Lung (tissue), 12 donors: ENCODE measurements around the gene ZER1. TPM values are rescaled to one million over a fixed set of nuclear protein-coding genes. Genes with fewer than 3 reads are reported as not detected.

Source experiments
- ATAC-seq: fragments of 200-7000 bp; cut with Tn5 transposase; one replicate; pipeline ENCODE4 v1.9.1; 2020; ENCODE audit warnings: moderate number of reproducible peaks; ENCODE audit not compliant: insufficient read depth, low FRiP score
- DNase-seq, 3 donors: peaks; one replicate each; pipeline ENCODE4 v3.0.0-alpha.2; 2013 to 2017
- H3K27ac ChIP-seq, 2 donors: one replicate each; pipeline ENCODE4 v1.5.1; 2013; ENCODE audit warnings: mild to moderate bottlenecking in 2 of 2, moderate library complexity in 2 of 2, control low read depth in 1 of 2, inconsistent platforms in 1 of 2, low read depth in 1 of 2, low read length in 1 of 2
- H3K27me3 ChIP-seq, 3 donors: one replicate each; pipeline ENCODE4 v1.5.1; 2013; ENCODE audit warnings: low read length in 2 of 3; ENCODE audit not compliant: control insufficient read depth in 3 of 3, insufficient read depth in 3 of 3
- H3K36me3 ChIP-seq, 4 donors: one replicate each; pipeline ENCODE4 v1.5.1; 2013; ENCODE audit warnings: low read length in 4 of 4, mild to moderate bottlenecking in 1 of 4, moderate library complexity in 1 of 4; ENCODE audit not compliant: control insufficient read depth in 4 of 4, insufficient read depth in 4 of 4
- H3K4me1 ChIP-seq, 5 donors: one replicate each; pipeline ENCODE4 v1.5.1; 2013; ENCODE audit warnings: low read length in 5 of 5, mild to moderate bottlenecking in 2 of 5, moderate library complexity in 1 of 5; ENCODE audit not compliant: control insufficient read depth in 5 of 5, insufficient read depth in 5 of 5
- H3K4me3 ChIP-seq: one replicate; pipeline ENCODE4 v1.5.1; 2013; ENCODE audit warnings: mild to moderate bottlenecking, control low read depth, moderate library complexity
- H3K9ac ChIP-seq, 2 donors: one replicate each; pipeline ENCODE4 v1.5.1; 2013; ENCODE audit warnings: low read length in 2 of 2, control low read depth in 1 of 2; ENCODE audit not compliant: insufficient read depth in 1 of 2
- H3K9me3 ChIP-seq, 4 donors: one replicate each; pipeline ENCODE4 v1.5.1; 2013; ENCODE audit warnings: low read length in 3 of 4, mild to moderate bottlenecking in 1 of 4, moderate library complexity in 1 of 4; ENCODE audit not compliant: control insufficient read depth in 4 of 4, insufficient read depth in 3 of 4
- WGBS, 2 donors: extraction: QIAGEN DNeasy Blood & Tissue Kit; methylation state at CpG; one replicate each; pipeline ENCODE4 v1.1.7; 2013; 5-methylcytosine and 5-hydroxymethylcytosine counted together
- polyA plus RNA-seq, 2 donors: library from polyadenylated mRNA; stranded (reverse); fragments of 200-250 nt; gene quantifications; one replicate each; pipeline ENCODE4 v1.2.1, GENCODE V29; 2013
- total RNA-seq, 2 donors: library from RNA; depleted of rRNA in 1 of 2; stranded (reverse); fragments of >200 nt in 1 of 2; gene quantifications; one replicate each; pipeline ENCODE4 v1.2.1, GENCODE V29; 2014 to 2021
- TF ChIP-seq, protein P1 (sequence below): IDR thresholded peaks from 2 replicates; pipeline ENCODE4 v1.5.1; 2012; ENCODE audit warnings: mild to moderate bottlenecking; ENCODE audit errors: control extremely low read depth, extremely low read depth
- donor health status: control.
- donor health status: control.
- donor health status: Bipolar disorder and iron deficiency.
- donor health status: healthy.
- donor health status: DM: yes; HTN: yes; CAD: no.

Gene ZER1
- total and polyA plus RNA-seq, 4 donors: 17.6 to 39.0 (median 28.4) TPM

DNA sequence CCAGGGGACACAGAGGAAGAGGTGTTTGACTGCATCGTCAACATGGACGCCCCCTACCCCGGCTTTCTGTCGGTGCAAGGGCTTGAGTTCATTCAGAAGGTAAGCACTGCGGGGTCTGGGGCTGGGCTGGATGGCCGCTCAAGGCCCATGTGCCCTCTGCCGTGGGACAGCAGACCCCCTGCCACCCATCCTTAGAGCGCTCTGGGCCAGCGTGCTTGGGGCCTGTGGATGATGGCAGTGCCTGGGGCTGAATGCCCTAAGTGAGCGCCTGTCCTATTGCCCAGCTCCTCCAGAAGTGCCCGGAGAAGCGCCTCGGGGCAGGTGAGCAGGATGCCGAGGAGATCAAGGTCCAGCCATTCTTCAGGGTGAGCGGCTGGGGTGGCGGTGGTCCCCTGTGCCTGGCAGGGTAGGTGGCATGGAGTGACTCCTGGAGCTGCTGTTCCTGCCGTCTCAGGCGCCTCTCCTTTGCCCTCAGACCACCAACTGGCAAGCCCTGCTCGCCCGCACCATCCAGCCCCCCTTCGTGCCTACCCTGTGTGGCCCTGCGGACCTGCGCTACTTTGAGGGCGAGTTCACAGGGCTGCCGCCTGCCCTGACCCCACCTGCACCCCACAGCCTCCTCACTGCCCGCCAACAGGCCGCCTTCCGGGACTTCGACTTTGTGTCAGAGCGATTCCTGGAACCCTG lies 51.7 kb downstream of the ZER1 start:
- 93 to 94% methylated on average over 30 of the region's 30 CpGs for WGBS, 2 donors
- no peak for DNase-seq
- ATAC-seq: no peak

DNA sequence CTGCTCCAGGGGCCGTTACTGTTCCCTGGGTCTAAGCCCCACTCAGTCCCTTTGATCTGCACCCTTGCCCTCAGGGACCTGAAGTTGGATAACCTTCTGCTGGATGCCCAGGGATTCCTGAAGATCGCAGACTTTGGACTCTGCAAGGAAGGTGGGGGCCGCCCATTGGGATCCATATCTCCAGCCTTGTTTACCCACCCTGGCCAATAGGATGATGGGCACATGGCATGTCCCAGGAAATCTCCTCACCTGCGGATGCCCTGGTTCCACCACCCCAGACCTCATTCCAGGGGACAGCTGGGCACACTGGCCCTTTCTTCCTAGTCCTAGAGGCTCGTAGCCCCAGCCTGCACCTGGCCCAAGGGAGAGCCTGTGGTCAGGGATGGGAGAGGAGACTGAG lies 53.3 kb downstream of the ZER1 start:
- no peaks in the 10 kb centered on the region for H3K27me3 ChIP-seq
- peaks cover 0 to 22% (median 2%) of the 10 kb centered on the region in 4 donors for H3K36me3 ChIP-seq
- WGBS, 2 donors: 95 to 96% methylated on average over 5 of the region's 5 CpGs
- ATAC-seq (no peak), DNase-seq (no peak)
- no peak overlapping the region for H3K9ac ChIP-seq
- H3K4me1 ChIP-seq: no peaks in the 10 kb centered on the region
- no peaks in the 10 kb centered on the region for H3K9me3 ChIP-seq
- TF ChIP-seq, protein P1, sequence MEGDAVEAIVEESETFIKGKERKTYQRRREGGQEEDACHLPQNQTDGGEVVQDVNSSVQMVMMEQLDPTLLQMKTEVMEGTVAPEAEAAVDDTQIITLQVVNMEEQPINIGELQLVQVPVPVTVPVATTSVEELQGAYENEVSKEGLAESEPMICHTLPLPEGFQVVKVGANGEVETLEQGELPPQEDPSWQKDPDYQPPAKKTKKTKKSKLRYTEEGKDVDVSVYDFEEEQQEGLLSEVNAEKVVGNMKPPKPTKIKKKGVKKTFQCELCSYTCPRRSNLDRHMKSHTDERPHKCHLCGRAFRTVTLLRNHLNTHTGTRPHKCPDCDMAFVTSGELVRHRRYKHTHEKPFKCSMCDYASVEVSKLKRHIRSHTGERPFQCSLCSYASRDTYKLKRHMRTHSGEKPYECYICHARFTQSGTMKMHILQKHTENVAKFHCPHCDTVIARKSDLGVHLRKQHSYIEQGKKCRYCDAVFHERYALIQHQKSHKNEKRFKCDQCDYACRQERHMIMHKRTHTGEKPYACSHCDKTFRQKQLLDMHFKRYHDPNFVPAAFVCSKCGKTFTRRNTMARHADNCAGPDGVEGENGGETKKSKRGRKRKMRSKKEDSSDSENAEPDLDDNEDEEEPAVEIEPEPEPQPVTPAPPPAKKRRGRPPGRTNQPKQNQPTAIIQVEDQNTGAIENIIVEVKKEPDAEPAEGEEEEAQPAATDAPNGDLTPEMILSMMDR: no peak
- H3K27ac ChIP-seq: no peak overlapping the region
- no peak overlapping the region for H3K4me3 ChIP-seq

More for the DNA sequence above, 51.7 kb downstream of the ZER1 start:
- Histone ChIP-seq H3K36me3 (peaks cover 0 to 15% (median 2%) of the 10 kb centered on the region in 4 donors), H3K9ac (no peak overlapping the region), H3K4me1 (peaks cover 0 to 5% (median 0%) of the 10 kb centered on the region in 5 donors), H3K27ac (no peak overlapping the region), H3K27me3 (no peaks in the 10 kb centered on the region), H3K4me3 (no peak overlapping the region), H3K9me3 (no peaks in the 10 kb centered on the region)
- TF ChIP-seq, protein P1: no peak

DNA sequence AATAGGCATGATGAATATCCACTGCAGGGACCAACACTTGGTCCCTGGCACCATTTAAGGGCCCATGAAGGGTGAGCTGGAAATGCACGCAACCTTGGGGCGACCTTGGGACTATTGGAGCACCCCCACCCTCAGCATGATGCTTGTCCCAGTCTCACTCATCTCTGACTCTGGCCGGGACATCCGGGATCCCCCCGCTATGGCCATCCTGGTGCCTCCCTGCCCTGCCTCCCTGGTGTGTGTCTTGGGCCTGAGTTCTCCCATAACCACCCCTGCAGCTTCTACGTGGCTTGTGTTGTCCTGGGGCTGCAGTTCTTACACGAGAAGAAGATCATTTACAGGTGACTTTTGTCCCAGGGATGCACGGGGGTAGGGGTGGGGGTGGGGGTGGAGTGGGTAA lies 53.7 kb downstream of the ZER1 start:
- H3K36me3 ChIP-seq: peaks cover 0 to 24% (median 2%) of the 10 kb centered on the region in 4 donors
- no peak for DNase-seq
- no peaks in the 10 kb centered on the region for H3K27me3 ChIP-seq
- no peaks in the 10 kb centered on the region for H3K4me1 ChIP-seq
- H3K27ac ChIP-seq: no peak overlapping the region
- no peak for ATAC-seq
- WGBS, 2 donors: 90 to 94% methylated on average over 8 of the region's 8 CpGs
- TF ChIP-seq, protein P1: no peak
- H3K9me3 ChIP-seq: no peaks in the 10 kb centered on the region
- no peak overlapping the region for H3K9ac ChIP-seq
- H3K4me3 ChIP-seq: no peak overlapping the region
